HG02642 (cell line): ENCODE results near the gene SH3D19.
"Not testable (repeated sequence)": the region's sequence is repeated elsewhere in the genome, so short reads cannot be mapped to it uniquely, and the experiment has no call there.

Source experiments
- ATAC-seq: cut with Tn5 transposase; IDR thresholded peaks from one replicate; pipeline ENCODE4 v1.9.1; 2021; ENCODE audit warnings: mild to moderate bottlenecking; ENCODE audit not compliant: unreplicated experiment, poor library complexity

The SH3D19 gene

GRCh38 chr4:151105454-151106032, 219.9 kb downstream of the SH3D19 start:
- no peak for ATAC-seq

GRCh38 chr4:151104621-151105020, 220.8 kb downstream of the SH3D19 start:
- no peak for ATAC-seq

GRCh38 chr4:151103758-151104157, 221.6 kb downstream of the SH3D19 start:
- ATAC-seq = no peak

GRCh38 chr4:151100531-151100930, 224.9 kb downstream of the SH3D19 start:
- ATAC-seq = no peak

GRCh38 chr4:151099976-151100417, 225.4 kb downstream of the SH3D19 start:
- peak; percentile 2 for ATAC-seq

GRCh38 chr4:151099229-151099975, 226.0 kb downstream of the SH3D19 start, which contains the start of gene RPS3A:
Gene RPS3A (plus strand): TSS chr4:151099628. CDS start chr4:151099653, 25 bp downstream.
- ATAC-seq = peak; percentile 95

- ATAC-seq = no peak
Measured at GRCh38 chr4:151098979-151099228, 226.5 kb downstream of the SH3D19 start.

DNA sequence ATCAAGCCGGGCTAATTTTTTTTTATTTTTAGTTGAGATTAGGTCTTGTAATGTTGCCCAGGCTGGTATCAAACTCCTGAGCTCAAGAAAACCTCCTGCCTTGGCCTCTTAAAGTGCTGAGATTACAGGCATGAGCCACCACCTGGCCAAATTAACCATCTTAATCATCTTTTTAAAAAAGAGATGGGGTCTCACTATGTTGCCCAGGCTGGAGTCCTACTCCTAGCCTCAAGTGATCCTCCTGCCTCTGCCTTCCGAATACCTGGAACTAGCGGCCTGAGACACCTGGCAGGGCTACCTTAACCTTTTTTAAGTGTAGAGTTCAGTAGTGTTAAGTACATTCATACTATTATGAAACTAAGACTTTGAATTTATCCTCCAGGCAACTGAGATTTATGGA, 227.6 kb downstream of the SH3D19 start:
- no peak for ATAC-seq

GRCh38 chr4:151095142-151095541, 230.3 kb downstream of the SH3D19 start:
- no peak for ATAC-seq

GRCh38 chr4:151094290-151094751, 231.1 kb downstream of the SH3D19 start:
- no peak for ATAC-seq

- no peak for ATAC-seq
Measured at GRCh38 chr4:151093203-151093602, 232.2 kb downstream of the SH3D19 start.

GRCh38 chr4:151092488-151092887, 232.9 kb downstream of the SH3D19 start:
- no peak for ATAC-seq

DNA sequence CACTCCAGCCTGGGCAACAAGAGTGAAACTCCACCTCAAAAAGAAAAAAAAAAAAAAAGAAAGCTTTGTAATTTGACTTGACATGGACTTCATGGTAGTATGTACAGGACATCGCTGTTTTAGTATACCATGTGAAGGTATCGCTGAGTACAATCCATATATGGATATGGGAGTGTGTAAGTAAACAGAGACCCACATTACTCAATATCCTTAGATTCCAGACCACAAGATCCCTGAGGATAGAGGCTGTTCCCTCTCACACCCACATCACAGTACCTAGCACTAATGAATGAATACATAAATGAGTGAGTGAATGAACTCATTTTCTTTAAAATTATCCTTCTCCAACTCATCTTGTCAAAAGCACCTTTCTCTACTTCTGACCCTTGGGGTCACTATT, 234.4 kb downstream of the SH3D19 start:
- no peak for ATAC-seq

- no peak for ATAC-seq
Measured at GRCh38 chr4:151087467-151087866, 237.9 kb downstream of the SH3D19 start.

GRCh38 chr4:151077978-151078377, 247.4 kb downstream of the SH3D19 start:
- not testable (repeated sequence) for ATAC-seq

- ATAC-seq = no peak
Measured at GRCh38 chr4:151074416-151074916, 250.9 kb downstream of the SH3D19 start.
